Endothelial cell of umbilical vein (primary cell): Measurements from ENCODE around the gene PLOD1. TPM values are rescaled to one million over a fixed set of nuclear protein-coding genes. Genes with fewer than 3 reads are reported as not detected.

ENCODE experiments used
- BruUV-seq: library from RNA; stranded (reverse); fragments of 400-500 nt; replicated peaks from 2 replicates; lab custom pipeline; 2021; lab: Mats Ljungman, UMichigan
- CTCF ChIA-PET: fragments of 300-600, 350-600 bp; sonication (Branson Sonifier 250); formaldehyde crosslinking; loops from one replicate; lab custom pipeline; 2021; ENCODE audit warnings: antibody characterized with exemption, inconsistent platforms; lab: Charles Lee
- POLR2A ChIA-PET: fragments of 300-600, 350-600 bp; sonication (Branson Sonifier 250); formaldehyde crosslinking; loops from one replicate; lab custom pipeline; 2021; ENCODE audit warnings: antibody characterized with exemption, inconsistent platforms; lab: Charles Lee
- DNase-seq: peaks from one replicate; pipeline ENCODE4 v3.0.0-alpha.2; 2011; ENCODE audit warnings: low read depth, low spot score
- FAIRE-seq: peaks from 2 replicates; lab custom pipeline; 2011; peaks lifted over from hg19 to GRCh38; lab: Jason Lieb, UNC
- H2AFZ ChIP-seq: 2 replicates; pipeline ENCODE4 v1.6.0; 2012; ENCODE audit warnings: low read depth, low read length, control low read depth, inconsistent platforms
- H3K27ac ChIP-seq: 2 replicates; pipeline ENCODE4 v1.5.1; 2011; ENCODE audit warnings: low read depth, mild to moderate bottlenecking, control low read depth, low read length, moderate library complexity; ENCODE audit not compliant: insufficient read depth
- H3K27me3 ChIP-seq, 2 experiments: 2 replicates each; pipeline versions ENCODE4 v1.6.0 to v1.6.1; 2011; ENCODE audit warnings: low read length in 2 of 2, mixed read lengths in 1 of 2; ENCODE audit not compliant: control insufficient read depth in 2 of 2, insufficient read depth in 2 of 2
- H3K36me3 ChIP-seq, 2 experiments: 2 replicates in 1 of 2; 3 replicates in 1 of 2; pipeline ENCODE4 v1.5.1; 2011; ENCODE audit warnings: low read length in 2 of 2, mild to moderate bottlenecking in 1 of 2, moderate library complexity in 1 of 2; ENCODE audit not compliant: control insufficient read depth in 2 of 2, insufficient read depth in 2 of 2; ENCODE audit errors: extremely low read depth in 1 of 2
- H3K4me1 ChIP-seq: 3 replicates; pipeline ENCODE4 v1.5.1; 2011; ENCODE audit warnings: mild to moderate bottlenecking, low read length; ENCODE audit not compliant: control insufficient read depth, insufficient read depth; ENCODE audit errors: extremely low read depth
- H3K4me2 ChIP-seq: 2 replicates; pipeline ENCODE4 v1.6.1; 2011; ENCODE audit warnings: low read length, control low read depth, mixed read lengths; ENCODE audit not compliant: insufficient read depth
- H3K4me3 ChIP-seq, 3 experiments: fragments of 200-600 bp in 1 of 3; sonication (generic), shearing (Covaris generic) in 1 of 3; replicated peaks in 1 of 3; 2 replicates each; pipeline ENCODE4 v1.5.1; 2011 to 2016; ENCODE audit warnings: control low read depth in 3 of 3, low read length in 3 of 3, mild to moderate bottlenecking in 2 of 3, inconsistent platforms in 1 of 3, low read depth in 1 of 3, moderate library complexity in 1 of 3; ENCODE audit not compliant: insufficient read depth in 1 of 3
- H3K79me2 ChIP-seq: 2 replicates; pipeline ENCODE4 v1.6.0; 2012; ENCODE audit warnings: low read length, inconsistent platforms; ENCODE audit not compliant: control insufficient read depth, insufficient read depth
- H3K9ac ChIP-seq: replicated peaks from 2 replicates; pipeline ENCODE3; 2011; ENCODE audit warnings: low read length, control low read depth; ENCODE audit not compliant: insufficient read depth; ENCODE audit errors: extremely low read depth
- H3K9me1 ChIP-seq: replicated peaks from 3 replicates; pipeline ENCODE4 v1.6.0; 2011; ENCODE audit warnings: mild to moderate bottlenecking, low read length; ENCODE audit not compliant: control insufficient read depth, insufficient read depth; ENCODE audit errors: extremely low read depth
- H3K9me3 ChIP-seq: replicated peaks from 2 replicates; pipeline ENCODE4 v1.5.1; 2012; ENCODE audit warnings: low read length, inconsistent platforms; ENCODE audit not compliant: control insufficient read depth, insufficient read depth
- H4K20me1 ChIP-seq: replicated peaks from 2 replicates; pipeline ENCODE3; 2011; ENCODE audit warnings: mild to moderate bottlenecking, low read length; ENCODE audit not compliant: control insufficient read depth, insufficient read depth; ENCODE audit errors: extremely low read depth
- CTCF ChIP-seq, 2 donors: IDR thresholded peaks; 1 replicate in 1 of 2; 2 replicates in 1 of 2; pipeline ENCODE4 v1.5.1; 2011; ENCODE audit warnings: low read length in 2 of 2, mild to moderate bottlenecking in 2 of 2, moderate library complexity in 2 of 2, control low read depth in 1 of 2, inconsistent platforms in 1 of 2, low read depth in 1 of 2; ENCODE audit not compliant: insufficient read depth in 1 of 2; ENCODE audit errors: extremely low read depth in 1 of 2
- EZH2 ChIP-seq: IDR thresholded peaks from 2 replicates; pipeline ENCODE4 v1.6.1; 2012; ENCODE audit warnings: borderline replicate concordance, low read depth, mild to moderate bottlenecking, moderate library complexity, low read length, inconsistent platforms; ENCODE audit not compliant: severe bottlenecking
- FOS ChIP-seq: IDR thresholded peaks from 2 replicates; pipeline ENCODE4 v1.6.1; 2011; ENCODE audit warnings: mild to moderate bottlenecking, low read length, moderate library complexity, borderline replicate concordance; ENCODE audit not compliant: insufficient read depth
- GATA2 ChIP-seq: IDR thresholded peaks from 2 replicates; pipeline ENCODE4 v1.7.0; 2011; ENCODE audit warnings: low read depth, mild to moderate bottlenecking, moderate library complexity, mixed read lengths, low read length; ENCODE audit not compliant: insufficient read length, insufficient read depth
- JUN ChIP-seq: IDR thresholded peaks from 2 replicates; pipeline ENCODE4 v1.6.1; 2011; ENCODE audit warnings: borderline replicate concordance, low read depth; ENCODE audit not compliant: insufficient read length, insufficient read depth
- MAX ChIP-seq: IDR thresholded peaks from 2 replicates; pipeline ENCODE4 v1.6.1; 2011; ENCODE audit not compliant: insufficient read depth, insufficient read length
- MYC ChIP-seq: IDR thresholded peaks from one replicate; pipeline ENCODE4 v1.6.1; 2011; ENCODE audit warnings: mild to moderate bottlenecking, low read depth, low read length
- POLR2A ChIP-seq: IDR thresholded peaks from 2 replicates; pipeline ENCODE4 v1.6.1; 2012; ENCODE audit warnings: low read depth, mild to moderate bottlenecking, control low read depth, low read length
- POLR2AphosphoS5 ChIP-seq: IDR thresholded peaks from 2 replicates; pipeline ENCODE4 v1.6.1; 2012; ENCODE audit warnings: low read depth, mild to moderate bottlenecking, control low read depth, low read length, moderate library complexity; ENCODE audit not compliant: insufficient read depth
- dilution Hi-C: fragments of 300-500 bp; cut with MboI; formaldehyde crosslinking; loops from one replicate; pipeline ENCODE4 v1.15.0; 2019; ENCODE audit warnings: low sequenced_read_pairs; ENCODE audit not compliant: extremely low pct_ligation_motif_present
- intact Hi-C: fragments of 100-400 bp; cut with micrococcal nuclease; formaldehyde crosslinking; loops from one replicate; pipeline ENCODE4 v1.10.0; 2022
- polyA plus RNA-seq, 4 experiments: library from polyadenylated mRNA; depleted of rRNA in 3 of 4; stranded (reverse) in 3 of 4; unstranded in 1 of 4; fragments of >200 nt; gene quantifications; 2 replicates each; pipeline versions ENCODE4 v1.2.1 to v1.2.3, GENCODE V29; 2011 to 2012; ENCODE audit warnings: missing spikeins in 1 of 4
- total RNA-seq: library from RNA; stranded (reverse); gene quantifications from 2 replicates; pipeline ENCODE4 v1.2.3, GENCODE V29; 2021

Gene PLOD1
- total and polyA plus RNA-seq, 2 donors (not counting 3 experiments of a cell fraction or from before 2014, with no cell fraction given): 260 to 412 TPM

GRCh38 chr1:11960276-11960675 lies 25.8 kb downstream of the PLOD1 start:
- TF ChIP-seq EZH2: no peak
- TF ChIP-seq FOS: no peak
- TF ChIP-seq MYC: no peak
- TF ChIP-seq POLR2A: no peak
- TF ChIP-seq GATA2: no peak
- no peak for TF ChIP-seq JUN
- no peak for TF ChIP-seq POLR2AphosphoS5
- no peak for TF ChIP-seq MAX
- TF ChIP-seq CTCF (IDR thresholded peaks at IDR 0.05; ENCODE audit: extremely low read depth in 1 of 2, insufficient read depth in 1 of 2, low read depth in 1 of 2, low read length in 2 of 2): no peak
- peaks cover 9 to 39% of the 10 kb centered on the region in 2 experiments for H3K36me3 ChIP-seq
- no peak overlapping the region for H3K4me2 ChIP-seq
- H3K9ac ChIP-seq: no peak overlapping the region
- ChIA-PET CTCF (no interaction called here), POLR2A (no interaction called here)
- H3K27ac ChIP-seq: no peak overlapping the region
- FAIRE-seq (no peak), DNase-seq (no peak)
- intact Hi-C loops: no loop called here
- dilution Hi-C loops: no loop called here
- H3K9me3 ChIP-seq: no peaks in the 10 kb centered on the region
- no peak overlapping the region for H2AFZ ChIP-seq
- no peaks in the 10 kb centered on the region for H3K4me1 ChIP-seq
- no peaks in the 10 kb centered on the region for H3K27me3 ChIP-seq
- H3K79me2 ChIP-seq: no peaks in the 10 kb centered on the region
- no TSS peak for BruUV-seq
- H3K4me3 ChIP-seq: no peak overlapping the region
- no peaks in the 10 kb centered on the region for H4K20me1 ChIP-seq
- H3K9me1 ChIP-seq: no peaks in the 10 kb centered on the region
